Left colon (tissue), 2 donors: ENCODE data around the gene JUP. TPM values are rescaled to one million over a fixed set of nuclear protein-coding genes. Genes with fewer than 3 reads are reported as not detected.
A peak's percentile ranks its signal among the peaks of the same experiment; 100 is the strongest.

Experiments used
- ATAC-seq: fragments of 200-7000 bp; cut with Tn5 transposase; one replicate; pipeline ENCODE4 v1.9.1; 2020; ENCODE audit warnings: mild to moderate bottlenecking, moderate library complexity
- DNase-seq, 2 donors: peaks; one replicate each; pipeline ENCODE4 v3.0.0-alpha.2; 2020
- intact Hi-C, 2 donors: fragments of 100-400 bp; cut with DNase I in 1 of 2; cut with micrococcal nuclease in 1 of 2; formaldehyde crosslinking; loops; one replicate each; pipeline versions ENCODE4 v1.11.2 to v1.14.0; 2022; cut with DNase I, micrococcal nuclease
- total RNA-seq, 2 donors: library from RNA; stranded (reverse); fragmentation: NEBNext Ultra II Directional; extraction: Animal tissue kit (Norgen Biotek cat#: 25700); gene quantifications; one replicate each; pipeline ENCODE4 v1.2.1, GENCODE V29; 2021
- donor health status: DM: no; HTN: no; CAD: no.
- donor health status: DM: yes; HTN: yes; CAD: no.

Gene JUP
- total RNA-seq, 2 donors from 2014 or later, result 343 to 345 TPM

DNA sequence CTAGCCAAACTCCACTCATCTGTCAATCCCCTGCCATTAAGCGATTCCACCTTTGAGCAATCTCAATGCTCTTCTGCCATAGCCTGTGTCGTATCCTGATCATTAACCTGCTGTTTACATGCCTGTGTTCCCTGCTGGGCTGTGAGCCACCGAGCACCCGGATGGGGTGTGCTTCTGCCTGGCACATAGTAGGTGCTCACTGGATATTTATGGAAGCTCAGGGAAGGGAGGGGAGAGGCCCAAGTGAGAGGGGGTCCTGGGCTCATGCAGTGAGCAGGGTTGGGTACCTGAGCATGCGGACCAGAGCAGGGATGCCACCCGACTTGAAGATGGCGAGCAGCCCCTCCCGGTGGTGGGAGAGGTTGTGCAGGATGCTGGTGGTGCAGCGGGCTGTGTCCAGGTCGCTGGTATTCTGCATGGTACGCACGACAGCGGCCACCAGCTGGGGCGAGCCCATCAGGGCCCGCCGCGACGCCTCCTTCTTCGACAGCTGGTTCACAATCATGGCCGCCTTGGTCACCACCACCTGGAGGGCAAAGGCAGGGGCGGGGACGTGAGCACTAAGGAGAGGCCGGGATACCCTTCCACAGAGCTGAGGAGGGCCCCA, 17.7 kb downstream of the JUP start:
- ATAC-seq, result no peak
- DNase-seq, result no peak
- intact Hi-C loops, result no loop called here

DNA sequence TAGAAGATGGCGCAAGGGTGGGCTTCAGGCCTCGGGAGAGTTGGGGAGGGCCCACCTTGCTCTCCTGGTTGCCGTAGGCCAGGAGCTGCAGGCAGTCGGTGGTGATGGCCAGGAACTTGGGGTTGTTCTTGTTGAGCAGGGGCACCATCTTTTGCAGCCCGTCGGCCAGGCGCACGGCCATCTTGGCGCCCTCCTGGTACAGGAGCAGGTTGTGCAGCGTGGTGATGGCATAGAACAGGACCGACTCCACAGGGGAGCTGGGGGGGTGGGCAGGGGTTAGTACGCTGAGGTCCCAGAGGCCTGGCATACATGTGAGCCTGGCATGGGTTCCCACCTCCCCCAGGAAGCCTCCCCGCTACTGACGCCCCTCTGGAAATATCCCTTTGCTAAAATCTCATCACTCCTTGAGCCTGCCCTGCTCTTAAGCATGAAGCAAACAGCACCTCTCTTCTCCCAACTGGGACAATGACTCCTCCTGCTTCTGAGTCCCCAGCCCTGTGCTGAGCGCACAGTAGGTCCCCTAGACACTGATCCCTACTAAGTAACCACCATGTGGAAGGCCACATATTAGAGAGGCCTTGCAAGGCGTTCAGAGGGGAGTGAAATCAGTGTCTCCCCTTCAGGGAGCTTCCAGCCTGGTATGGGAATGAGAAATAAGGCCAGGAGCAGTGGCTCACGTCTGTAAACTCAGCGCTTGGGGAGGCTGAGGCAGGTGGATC, 19.0 kb downstream of the JUP start:
- ATAC-seq, result no peak
- intact Hi-C loops, result no loop called here
- DNase-seq, result no peak

DNA sequence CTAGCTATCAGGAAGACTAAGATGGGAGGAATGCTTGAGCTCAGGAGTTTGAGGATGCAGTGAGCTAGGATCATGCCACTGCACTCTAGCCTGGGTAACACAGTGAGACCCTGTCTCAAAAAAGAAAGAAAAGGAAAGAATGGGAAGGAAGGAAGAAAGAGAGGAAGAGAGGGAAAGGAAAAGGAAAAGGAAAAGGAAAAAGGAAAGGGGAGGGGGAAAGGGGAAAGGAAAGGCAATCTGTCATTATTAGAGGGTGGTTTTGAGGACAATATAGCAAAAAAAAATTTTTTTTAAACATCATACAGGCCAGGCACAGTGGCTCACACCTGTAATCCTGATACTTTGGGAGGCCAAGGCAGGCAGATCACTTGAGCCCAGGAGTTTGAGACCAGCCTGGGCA, 20.4 kb downstream of the JUP start:
- DNase-seq, result no peak
- ATAC-seq, result no peak
- intact Hi-C loops, result no loop called here

DNA sequence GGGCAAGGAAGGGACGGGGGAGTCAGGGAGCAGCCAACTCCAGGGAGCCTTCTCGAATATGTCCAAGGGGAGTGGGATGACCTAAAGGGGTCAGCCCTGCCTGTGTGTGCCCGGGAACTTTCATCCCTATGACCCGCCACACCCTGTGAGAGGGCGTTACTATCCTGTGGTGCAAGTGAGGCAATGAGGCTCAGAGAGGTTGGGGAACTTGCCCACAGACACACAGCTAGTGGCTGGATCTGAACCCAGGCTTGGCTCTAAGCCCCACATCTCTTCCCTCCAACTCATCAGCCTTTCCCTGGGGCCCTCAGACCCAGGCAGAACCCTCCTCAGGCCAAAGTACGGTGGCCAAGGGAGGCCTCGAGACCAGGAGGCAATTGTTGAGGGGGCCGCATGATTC, 23.2 kb downstream of the JUP start:
- DNase-seq (no peak), ATAC-seq (peak; percentile 16)
- intact Hi-C loops, result no loop called here

DNA sequence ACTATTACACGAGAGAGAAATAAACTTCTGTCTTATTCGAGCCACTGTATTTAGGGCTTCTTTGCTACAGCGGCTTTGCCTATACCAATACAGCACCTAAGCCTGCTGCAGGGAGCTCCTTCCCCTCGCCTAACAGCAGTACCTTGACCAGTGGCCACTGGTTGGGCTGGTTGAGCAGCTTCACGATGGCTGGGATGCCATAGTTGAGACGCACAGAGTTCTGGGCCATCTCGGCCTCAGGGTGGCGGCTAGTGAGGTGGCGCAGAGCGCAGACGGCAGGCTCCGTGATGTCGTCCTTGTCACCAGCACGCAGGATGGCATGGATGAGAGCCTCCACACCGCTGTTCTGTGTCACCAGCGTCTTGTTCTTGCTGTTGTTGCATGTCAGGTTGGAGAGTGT, 23.7 kb downstream of the JUP start:
- intact Hi-C loops, result no loop called here
- DNase-seq, result no peak
- ATAC-seq, result no peak

DNA sequence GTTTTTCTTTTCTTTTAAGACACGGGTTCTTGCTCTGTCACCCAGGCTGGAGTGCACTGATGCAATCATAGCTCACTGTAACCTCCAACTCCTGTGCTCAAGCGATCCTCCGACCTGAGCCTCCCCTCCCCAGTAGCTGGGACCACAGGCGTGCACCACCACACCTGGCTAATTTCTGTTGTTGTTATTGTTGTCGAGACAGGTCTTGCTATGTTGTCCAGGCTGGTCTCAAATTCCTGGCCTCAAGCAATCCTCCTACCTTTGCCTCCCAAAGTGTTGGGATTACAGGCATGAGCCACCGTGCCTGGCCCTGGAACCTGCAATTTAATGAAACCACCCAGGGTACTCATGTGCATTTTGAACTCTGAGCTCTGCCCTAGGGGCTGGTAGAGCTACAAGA, 24.1 kb downstream of the JUP start:
- intact Hi-C loops, result no loop called here
- ATAC-seq (no peak), DNase-seq (no peak)

DNA sequence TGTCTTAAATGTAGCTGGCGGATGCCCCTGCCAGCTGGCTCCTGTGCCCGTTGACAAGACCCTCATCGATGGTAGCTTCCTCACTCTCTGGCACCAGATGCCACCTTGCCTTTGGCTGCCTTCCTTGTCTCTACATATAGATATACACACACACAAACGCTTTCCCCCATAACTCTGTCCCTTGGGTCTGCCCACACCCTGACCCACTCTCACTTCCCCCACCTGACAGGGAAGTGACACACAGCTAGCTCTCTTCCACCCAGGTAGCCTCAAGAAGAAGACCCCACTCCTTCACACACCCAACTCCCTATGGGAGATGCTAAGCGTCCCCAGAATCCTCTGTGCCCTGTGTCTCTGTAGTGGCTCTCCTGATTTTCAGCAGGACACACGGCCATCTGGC, 25.6 kb downstream of the JUP start:
- no peak for DNase-seq
- no peak for ATAC-seq
- intact Hi-C loops, result no loop called here

DNA sequence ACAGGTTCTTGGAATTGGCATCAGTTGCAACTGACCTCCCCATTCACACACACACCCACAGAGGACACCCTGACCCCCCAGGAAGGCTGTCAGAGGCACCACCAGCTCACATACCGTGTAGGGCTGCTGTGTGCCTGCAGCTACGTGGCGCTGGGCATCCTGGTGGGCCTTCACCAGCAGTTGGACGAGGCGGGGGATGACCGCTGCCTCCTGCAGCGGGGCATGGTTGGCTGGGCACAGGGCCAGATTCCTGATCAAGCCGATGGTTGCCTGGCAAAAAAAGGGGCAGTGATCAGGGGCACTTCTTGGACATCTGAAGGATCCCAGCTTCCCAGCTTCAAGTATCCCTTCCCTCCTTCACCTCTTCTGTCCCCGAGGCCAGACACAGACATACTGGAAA, 27.9 kb downstream of the JUP start:
- DNase-seq, result no peak
- ATAC-seq, result no peak
- intact Hi-C loops, result loop anchor here in 1 of 2 donors (10.0 kb wide), 1 partner anchor 126 kb away; no protein-coding TSS in a partner anchor

DNA sequence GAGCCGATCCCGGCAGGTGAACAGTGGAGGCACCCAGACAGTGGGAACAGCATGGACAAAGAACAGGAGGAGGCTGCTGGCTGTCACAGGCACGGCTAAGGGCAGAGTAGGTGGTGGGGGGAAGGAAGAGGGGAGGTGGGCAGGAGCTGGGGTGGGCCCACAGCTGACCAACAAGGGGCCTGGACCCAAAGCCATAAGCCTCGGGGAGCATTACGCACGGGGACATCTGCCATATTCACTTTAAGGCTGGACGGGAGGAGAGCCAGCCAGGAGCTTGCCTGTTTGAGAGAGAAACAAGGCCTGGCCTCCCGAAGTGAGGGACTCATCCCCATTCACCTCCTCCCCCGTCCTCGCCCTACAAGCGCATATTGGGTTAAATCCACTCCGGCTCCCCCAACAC, 32.4 kb downstream of the JUP start:
- DNase-seq (no peak), ATAC-seq (no peak)
- intact Hi-C loops, result loop anchor here in 1 of 2 donors (10.0 kb wide), 1 partner anchor 131 kb away; no protein-coding TSS in a partner anchor

DNA sequence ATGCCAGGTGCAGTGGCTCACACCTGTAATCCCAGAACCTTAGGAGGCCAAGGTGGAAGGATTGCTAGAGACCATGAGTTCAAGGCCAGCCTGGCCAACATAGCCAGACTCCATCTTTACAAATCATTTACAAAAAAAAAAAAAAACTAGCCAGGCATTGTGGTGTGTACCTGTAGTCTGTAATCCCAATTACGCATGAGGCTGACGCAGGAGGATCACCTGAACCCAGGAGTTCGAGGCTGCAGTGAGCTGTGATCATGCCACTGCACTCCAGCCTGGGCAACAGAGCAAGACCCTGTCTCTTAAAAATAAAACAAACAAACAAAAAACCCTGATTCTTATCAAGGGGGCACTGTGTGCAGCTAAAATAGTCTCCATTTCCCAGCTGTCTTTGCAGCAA, 35.2 kb downstream of the JUP start:
- no peak for DNase-seq
- ATAC-seq, result peak; percentile 2
- intact Hi-C loops, result loop anchor here in 1 of 2 donors (10.0 kb wide), 1 partner anchor 134 kb away; no protein-coding TSS in a partner anchor

DNA sequence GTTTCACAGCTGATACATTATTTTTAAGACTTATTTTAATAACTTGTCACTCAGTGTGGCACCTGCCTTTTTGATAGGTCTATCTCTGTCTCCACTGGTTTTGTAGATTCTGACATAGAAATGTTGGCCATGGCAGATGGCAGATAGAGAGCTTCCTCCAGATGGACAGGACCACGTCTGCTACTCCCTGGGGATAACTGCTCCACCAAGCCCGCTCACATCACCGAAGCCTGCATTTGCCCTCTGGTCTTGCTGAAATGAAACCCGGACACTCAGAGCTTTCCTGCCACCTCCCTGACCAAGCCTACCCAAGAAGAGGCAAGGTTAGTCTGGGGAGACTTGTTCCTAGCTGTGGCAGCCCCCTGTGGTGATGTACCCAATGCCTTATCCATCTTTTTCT, 35.6 kb downstream of the JUP start:
- intact Hi-C loops, result loop anchor here in 1 of 2 donors (10.0 kb wide), 1 partner anchor 134 kb away; no protein-coding TSS in a partner anchor
- ATAC-seq, result peak; percentile 2
- DNase-seq, result no peak

DNA sequence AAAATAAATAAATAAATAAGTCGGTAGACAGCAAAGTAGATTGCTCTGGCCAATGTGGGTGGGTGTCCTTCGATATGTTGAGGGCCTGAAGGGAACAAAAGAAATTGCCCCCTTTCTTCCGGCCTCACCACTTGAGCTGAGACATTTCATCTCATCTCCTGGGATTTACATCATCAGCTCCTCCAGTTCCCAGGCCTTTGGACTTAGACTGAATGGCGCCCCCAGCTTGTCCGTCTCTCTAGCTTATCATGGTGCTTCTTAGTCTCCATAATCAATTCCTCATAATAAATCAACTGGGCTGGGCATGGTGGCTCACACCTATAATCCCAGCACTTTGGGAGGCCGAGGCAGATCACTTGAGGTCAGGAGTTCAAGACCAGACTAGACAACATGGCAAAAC, 38.2 kb downstream of the JUP start:
- intact Hi-C loops, result no loop called here
- no peak for DNase-seq
- no peak for ATAC-seq

DNA sequence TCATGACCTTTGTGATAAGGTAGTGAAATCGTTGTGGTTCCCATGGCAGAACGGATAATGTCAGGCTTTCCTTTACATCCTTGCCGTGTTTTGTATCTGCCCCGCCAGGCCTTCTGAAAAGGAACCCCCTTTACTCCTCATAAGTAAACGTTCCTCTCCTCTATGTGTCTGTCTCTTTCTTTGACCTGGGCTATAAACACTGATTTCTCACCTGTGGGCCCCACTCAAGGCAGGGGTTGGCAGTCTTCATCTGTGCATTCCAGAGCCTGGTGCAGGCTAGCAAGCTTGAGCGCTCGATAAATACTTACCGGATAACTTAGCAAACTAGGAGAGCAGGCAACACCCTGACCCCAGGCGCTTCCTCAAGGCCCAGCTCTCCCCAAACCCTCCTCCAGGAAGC, 44.8 kb downstream of the JUP start:
- ATAC-seq (no peak), DNase-seq (no peak)
- intact Hi-C loops, result no loop called here

DNA sequence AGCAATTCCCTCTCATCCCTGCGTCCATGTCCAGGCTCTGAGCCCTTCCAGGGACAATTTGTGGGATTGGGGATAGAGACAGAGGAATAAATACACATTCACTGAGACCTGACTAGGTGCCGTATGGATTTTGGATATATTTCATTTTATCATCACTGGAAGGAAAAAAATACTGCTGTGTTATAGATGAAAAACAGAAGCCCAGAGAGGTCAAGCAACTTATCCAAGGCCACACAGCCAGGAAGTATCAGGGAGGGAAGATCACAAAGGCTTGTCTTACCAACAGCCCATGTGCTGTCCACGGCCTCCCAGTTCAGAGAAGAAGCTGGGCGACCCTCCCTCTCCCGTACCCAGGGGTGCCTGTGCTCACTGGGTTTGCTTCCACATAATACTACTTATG, 46.0 kb downstream of the JUP start:
- intact Hi-C loops, result no loop called here
- ATAC-seq, result no peak

DNA sequence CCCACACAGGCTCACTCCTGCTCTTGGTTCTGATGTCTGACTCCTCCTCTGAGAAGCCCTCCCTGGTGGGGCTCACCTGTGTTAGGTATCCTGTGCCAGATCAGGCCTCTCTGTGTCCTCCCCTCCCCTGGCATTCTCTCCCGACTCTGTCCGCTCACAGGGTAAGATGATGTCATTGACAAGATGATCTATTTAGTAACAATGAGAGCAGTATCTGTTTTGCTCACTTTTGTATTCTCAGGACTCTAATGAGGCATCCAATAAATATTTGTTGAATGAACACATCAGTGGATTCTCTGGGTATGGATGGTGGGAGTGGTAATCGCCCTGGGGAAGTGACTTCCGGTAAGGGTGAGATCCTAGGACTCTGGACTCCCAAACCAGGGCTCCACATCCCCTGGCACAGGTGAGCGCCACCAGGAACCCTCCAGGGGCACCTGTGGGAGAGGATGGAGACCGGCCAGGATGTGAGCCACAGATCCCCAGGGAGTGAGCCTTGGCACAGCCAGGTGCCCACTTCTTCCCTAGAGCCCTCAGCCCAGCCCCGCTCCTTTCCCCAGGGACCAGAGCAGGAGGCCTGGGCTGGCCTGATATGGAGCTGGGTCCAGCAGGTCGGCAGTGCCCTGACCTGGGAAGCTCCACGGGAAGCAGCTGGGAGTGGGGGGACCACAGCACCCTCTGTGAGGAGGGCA, 46.7 kb downstream of the JUP start:
- ATAC-seq, result no peak
- intact Hi-C loops, result loop anchor here (2.0 to 10.0 kb wide), 2 partner anchors 61 to 65 kb away; no protein-coding TSS in a partner anchor
- DNase-seq, result no peak

More for the DNA sequence above, 46.0 kb downstream of the JUP start:
- DNase-seq, result no peak

DNA sequence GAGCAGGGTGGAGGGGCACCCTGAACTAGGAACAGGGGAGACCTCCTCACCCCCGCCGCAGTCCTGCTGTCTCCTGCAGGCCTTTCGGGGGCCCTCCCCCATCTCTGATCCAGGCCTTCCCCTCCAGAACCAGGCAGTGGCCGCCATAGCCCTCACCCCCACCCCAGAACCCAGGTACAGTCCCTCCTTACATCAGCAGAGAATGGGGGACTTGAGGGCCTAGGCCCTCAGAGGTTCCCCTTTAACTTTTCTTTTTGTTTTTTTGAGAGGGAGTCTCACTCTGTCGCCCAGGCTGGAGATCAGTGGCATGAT, 47.8 kb downstream of the JUP start:
- ATAC-seq, result no peak
- intact Hi-C loops, result loop anchor here (2.0 to 10.0 kb wide), 2 partner anchors 62 to 66 kb away; no protein-coding TSS in a partner anchor
- no peak for DNase-seq

DNA sequence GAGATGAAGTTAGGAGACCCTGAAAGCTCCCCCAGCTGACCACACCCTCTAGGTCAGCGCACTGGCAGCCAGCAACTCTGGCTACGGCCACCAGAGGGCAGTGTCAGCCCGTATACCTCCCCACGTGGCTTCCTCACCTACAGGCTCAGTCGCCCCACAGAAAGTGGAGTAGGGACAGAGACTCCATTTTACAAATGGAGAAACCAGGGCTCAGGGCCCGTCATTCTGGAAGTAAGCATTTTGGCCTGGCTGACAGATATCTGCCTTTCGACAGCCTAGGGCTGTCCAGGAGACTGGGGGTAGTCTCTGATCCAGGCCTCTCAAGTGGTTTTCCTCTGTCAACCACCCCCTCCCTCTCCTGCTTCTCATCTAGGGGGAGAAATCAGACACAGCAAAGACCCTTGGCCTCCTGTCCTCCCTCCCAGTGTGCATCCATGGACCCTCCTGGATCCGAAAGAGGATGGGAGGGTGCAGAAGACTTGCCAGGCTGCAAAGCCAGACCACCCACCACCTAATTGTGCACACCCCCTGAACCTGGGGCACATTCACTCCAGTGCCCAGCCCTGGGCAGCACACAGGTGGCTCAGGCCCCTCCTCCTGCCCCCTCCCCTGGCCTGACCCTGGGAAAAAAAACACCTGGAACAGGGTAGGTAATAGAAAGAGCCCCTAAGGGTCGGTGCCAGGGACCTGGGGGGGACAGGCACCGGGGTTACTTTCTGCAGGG, 48.3 kb downstream of the JUP start:
- intact Hi-C loops, result loop anchor here (2.0 to 10.0 kb wide), 2 partner anchors 63 to 67 kb away; no protein-coding TSS in a partner anchor
- peak; percentile 59 to 87 for DNase-seq
- ATAC-seq, result peak; percentile 89

DNA sequence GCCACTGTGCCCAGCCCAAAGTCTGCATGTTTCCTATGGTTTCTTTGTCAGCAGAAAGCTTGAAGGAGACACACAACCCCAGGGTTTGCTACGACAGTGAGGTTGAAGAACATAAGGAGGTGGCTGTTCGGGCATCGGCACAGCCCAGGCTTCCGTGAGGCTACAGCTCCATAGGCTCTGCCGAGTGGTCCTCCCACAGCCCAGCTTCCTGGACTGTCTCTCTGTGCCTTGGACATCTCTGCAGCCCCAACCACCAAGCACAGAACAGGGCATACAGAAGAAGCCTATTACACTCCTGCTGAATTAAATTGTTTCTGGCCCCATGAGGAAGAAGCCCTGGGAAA, 48.9 kb downstream of the JUP start:
- ATAC-seq, result peak; percentile 13

DNA sequence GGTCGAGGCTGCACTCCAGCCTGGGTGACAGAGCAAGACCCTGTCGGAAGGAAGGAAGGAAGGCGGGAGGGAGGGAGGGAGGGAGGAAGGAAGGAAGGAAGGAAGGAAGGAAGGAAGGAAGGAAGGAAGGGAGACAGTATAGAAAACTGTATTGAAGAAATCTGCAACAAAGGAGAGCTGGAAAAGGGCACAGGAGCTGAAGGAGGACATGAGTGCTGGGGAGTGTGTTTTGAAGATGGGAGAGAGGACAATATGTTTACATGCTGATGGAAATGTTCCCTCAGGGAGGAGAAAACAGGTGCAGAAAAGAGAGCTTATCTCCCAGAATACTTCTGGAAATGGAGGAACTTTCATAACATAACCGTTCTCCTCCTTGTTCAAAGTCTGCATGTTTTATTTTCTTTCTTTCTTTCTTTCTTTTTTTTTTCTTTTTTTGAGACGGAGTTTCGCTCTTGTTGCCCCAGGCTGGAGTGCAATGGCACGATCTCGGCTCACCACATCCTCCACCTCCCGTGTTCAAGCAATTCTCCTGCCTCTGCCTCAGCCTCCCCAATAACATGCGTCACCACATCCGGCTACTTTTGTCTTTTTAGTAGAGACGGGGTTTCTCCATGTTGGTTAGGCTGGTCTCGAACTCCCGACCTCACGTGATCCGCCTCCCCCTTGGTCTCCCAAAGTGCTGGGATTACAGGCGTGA, 49.4 kb downstream of the JUP start:
- no peak for DNase-seq
- intact Hi-C loops, result loop anchor here in 1 of 2 donors (10.0 kb wide), 1 partner anchor 68 kb away; no protein-coding TSS in a partner anchor
- ATAC-seq, result no peak

More for the DNA sequence above, 48.9 kb downstream of the JUP start:
- intact Hi-C loops, result loop anchor here (2.0 to 10.0 kb wide), 2 partner anchors 63 to 67 kb away; no protein-coding TSS in a partner anchor
- DNase-seq, result no peak
